Breast epithelium (tissue), 3 donors: ENCODE results near the gene ZFYVE26.

Experiments
- CTCF ChIP-seq, 3 donors: fragments of 450-650 bp; IDR thresholded peaks; one replicate each; pipeline ENCODE4 v1.5.1; 2016 to 2017; ENCODE audit warnings: antibody characterized with exemption in 3 of 3, mild to moderate bottlenecking in 3 of 3, moderate library complexity in 3 of 3
- POLR2A ChIP-seq: fragments of 450-650 bp; IDR thresholded peaks from one replicate; pipeline ENCODE4 v1.6.1; 2016; ENCODE audit warnings: antibody characterized with exemption, mild to moderate bottlenecking, moderate library complexity

GRCh38 chr14:67759916-67760315 is 56.5 kb downstream of the ZFYVE26 start:
- TF ChIP-seq CTCF (IDR thresholded peaks at IDR 0.05) (no peak), POLR2A (no peak)
